ENCODE results near the gene PPP1R15B.

The PPP1R15B gene

GRCh38 chr1:204455063-204455830, 43.6 kb upstream of the PPP1R15B start:
- H3K4me3 ChIP-seq (ENCODE audit: low read length): no peak overlapping the region
- TF ChIP-seq, protein P1, sequence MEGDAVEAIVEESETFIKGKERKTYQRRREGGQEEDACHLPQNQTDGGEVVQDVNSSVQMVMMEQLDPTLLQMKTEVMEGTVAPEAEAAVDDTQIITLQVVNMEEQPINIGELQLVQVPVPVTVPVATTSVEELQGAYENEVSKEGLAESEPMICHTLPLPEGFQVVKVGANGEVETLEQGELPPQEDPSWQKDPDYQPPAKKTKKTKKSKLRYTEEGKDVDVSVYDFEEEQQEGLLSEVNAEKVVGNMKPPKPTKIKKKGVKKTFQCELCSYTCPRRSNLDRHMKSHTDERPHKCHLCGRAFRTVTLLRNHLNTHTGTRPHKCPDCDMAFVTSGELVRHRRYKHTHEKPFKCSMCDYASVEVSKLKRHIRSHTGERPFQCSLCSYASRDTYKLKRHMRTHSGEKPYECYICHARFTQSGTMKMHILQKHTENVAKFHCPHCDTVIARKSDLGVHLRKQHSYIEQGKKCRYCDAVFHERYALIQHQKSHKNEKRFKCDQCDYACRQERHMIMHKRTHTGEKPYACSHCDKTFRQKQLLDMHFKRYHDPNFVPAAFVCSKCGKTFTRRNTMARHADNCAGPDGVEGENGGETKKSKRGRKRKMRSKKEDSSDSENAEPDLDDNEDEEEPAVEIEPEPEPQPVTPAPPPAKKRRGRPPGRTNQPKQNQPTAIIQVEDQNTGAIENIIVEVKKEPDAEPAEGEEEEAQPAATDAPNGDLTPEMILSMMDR (conservative IDR thresholded peaks at IDR 0.05; ENCODE audit: low read length): no peak
- no peak for DNase-seq (ENCODE audit: low read depth)

DNA sequence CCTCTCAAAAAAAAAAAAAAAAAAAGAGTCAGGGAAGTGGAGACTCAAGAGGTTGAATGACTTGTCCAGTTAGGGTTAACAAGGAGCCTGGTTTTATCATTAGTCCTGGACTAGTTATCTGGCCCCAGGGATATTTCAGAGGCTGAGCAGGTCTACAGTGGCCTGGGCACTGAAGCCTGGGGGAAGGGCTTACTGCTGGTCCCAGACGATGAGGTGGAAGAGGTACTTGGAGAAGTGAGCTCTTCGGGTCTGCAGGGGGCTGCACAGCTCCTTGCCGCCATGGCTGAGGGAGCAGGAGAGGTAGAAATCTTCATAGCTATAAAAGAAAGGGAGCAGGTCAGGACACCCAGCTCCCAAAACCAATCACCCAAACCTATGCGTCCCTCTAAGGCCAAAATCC, 42.9 kb upstream of the PPP1R15B start:
- no peak for DNase-seq (ENCODE audit: low read depth)
- no peak overlapping the region for H3K4me3 ChIP-seq (ENCODE audit: low read length)

DNA sequence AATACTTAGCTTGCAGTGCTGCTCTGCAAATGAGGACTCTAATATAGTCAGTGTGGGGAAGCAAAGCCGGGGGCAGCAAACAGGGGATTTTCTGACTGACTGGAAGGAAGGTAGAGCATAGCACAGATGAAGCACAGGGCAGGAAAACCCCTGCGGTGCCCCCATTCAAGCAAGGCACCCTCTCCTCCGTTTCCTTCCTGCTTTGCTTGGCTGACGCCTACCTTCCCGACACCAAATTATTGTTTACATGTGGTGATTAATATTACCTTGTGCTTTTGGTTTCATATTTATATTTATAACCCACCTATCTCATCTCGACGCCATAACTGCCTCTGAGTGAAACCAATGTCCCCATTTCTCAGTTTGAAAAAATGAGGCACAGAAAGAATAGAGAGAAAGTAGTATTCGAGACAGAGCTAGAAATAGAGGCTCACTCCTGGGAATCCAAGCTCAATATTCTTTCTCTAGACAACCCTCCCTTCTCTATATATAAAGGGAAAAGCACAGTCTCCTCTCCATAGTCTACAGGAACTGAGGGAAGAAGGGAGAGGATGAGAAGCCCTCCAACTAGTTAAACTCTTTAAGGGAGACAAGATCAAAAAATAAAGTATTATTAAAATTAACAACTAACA, 41.6 kb upstream of the PPP1R15B start:
- no peak for DNase-seq (ENCODE audit: low read depth)
- TF ChIP-seq, protein P1 (conservative IDR thresholded peaks at IDR 0.05; ENCODE audit: low read length): no peak
- no peak overlapping the region for H3K4me3 ChIP-seq (ENCODE audit: low read length)

More for the DNA sequence above, 42.9 kb upstream of the PPP1R15B start:
- TF ChIP-seq, protein P1 (conservative IDR thresholded peaks at IDR 0.05; ENCODE audit: low read length): no peak

GRCh38 chr1:204451352-204452124, 39.9 kb upstream of the PPP1R15B start:
- H3K4me3 ChIP-seq (ENCODE audit: low read length): no peak overlapping the region
- TF ChIP-seq, protein P1 (conservative IDR thresholded peaks at IDR 0.05; ENCODE audit: low read length): no peak
- DNase-seq (ENCODE audit: low read depth): no peak

- TF ChIP-seq, protein P1 (conservative IDR thresholded peaks at IDR 0.05; ENCODE audit: low read length): no peak
- no peak overlapping the region for H3K4me3 ChIP-seq (ENCODE audit: low read length)
- no peak for DNase-seq (ENCODE audit: low read depth)
Observed at GRCh38 chr1:204450461-204451257, 39.0 kb upstream of the PPP1R15B start.

DNA sequence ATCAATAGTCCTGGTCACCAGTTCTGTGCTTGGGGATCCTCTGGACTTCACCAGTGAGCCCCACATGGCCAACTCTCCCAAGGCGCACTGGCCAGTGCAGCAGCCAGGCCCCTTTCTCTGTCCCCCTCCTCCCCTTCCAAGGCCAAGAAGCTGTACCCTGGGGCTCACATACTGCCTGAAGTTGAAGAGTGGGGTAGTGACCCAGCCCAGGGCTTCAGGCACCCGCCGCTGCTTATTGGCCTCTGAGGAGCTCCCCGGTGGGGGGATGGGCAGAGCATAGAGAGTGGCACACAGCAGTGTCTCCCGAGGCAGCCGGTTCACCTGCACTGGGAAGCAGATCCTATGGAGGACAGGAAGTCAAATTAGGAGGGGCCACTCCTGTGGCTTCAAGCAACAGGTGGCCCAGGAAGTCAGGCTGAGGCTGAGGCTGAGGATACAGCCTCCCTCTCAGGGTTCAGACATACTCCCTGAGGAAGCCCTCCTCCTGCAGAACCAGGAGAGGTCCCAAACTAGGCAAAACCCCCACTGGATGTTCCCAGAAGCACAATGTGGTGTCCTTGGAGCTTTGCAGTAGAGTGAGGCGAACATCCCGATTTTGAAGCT, 38.2 kb upstream of the PPP1R15B start:
- DNase-seq (ENCODE audit: low read depth): no peak
- TF ChIP-seq, protein P1 (conservative IDR thresholded peaks at IDR 0.05; ENCODE audit: low read length): no peak
- H3K4me3 ChIP-seq (ENCODE audit: low read length): no peak overlapping the region
